Neuron (in vitro differentiated cells): ENCODE data around the gene RPS23.

Experiments used
- H2AFZ ChIP-seq: one replicate; pipeline ENCODE4 v1.6.1; 2013; ENCODE audit warnings: low read depth, mild to moderate bottlenecking, inconsistent platforms, low read length, moderate library complexity
- H3K27me3 ChIP-seq: one replicate; pipeline ENCODE4 v1.6.1; 2013; ENCODE audit warnings: low read length; ENCODE audit not compliant: insufficient read depth
- H3K36me3 ChIP-seq: one replicate; pipeline ENCODE4 v1.6.1; 2013; ENCODE audit warnings: low read length; ENCODE audit not compliant: insufficient read depth
- H3K4me1 ChIP-seq: one replicate; pipeline ENCODE4 v1.6.1; 2013; ENCODE audit warnings: low read length; ENCODE audit not compliant: insufficient read depth
- H3K4me3 ChIP-seq: 2 replicates; pipeline ENCODE4 v1.5.1; 2013; ENCODE audit warnings: mild to moderate bottlenecking, low read length, moderate library complexity
- H3K9me3 ChIP-seq: one replicate; pipeline ENCODE4 v1.6.1; 2013; ENCODE audit warnings: low read length

Gene RPS23

GRCh38 chr5:82255844-82256243, 22.3 kb downstream of the RPS23 start:
- Histone ChIP-seq H3K4me3 (no peak overlapping the region), H3K4me1 (peaks cover 2% of the 10 kb centered on the region), H3K27me3 (no peaks in the 10 kb centered on the region), H3K9me3 (peaks cover 1% of the 10 kb centered on the region), H2AFZ (no peak overlapping the region), H3K36me3 (no peaks in the 10 kb centered on the region)

DNA sequence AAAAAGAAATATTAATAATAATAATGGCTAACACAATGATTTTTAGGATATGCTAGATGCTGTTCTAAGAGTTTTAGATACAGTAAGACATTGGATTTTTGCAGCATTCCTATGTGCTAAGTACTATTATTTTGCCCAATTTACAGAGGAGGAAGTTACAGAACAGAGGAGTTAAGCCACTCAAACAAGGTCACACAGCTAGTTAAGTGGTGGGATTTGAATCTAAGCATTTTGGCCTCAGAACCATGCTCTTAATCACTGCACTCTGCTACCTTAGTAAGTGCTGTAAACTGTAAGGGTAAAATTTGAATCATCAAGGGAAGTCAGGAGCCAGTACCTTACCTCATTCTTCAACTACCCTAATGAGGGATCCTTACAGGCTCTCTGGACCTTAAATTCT, 25.4 kb downstream of the RPS23 start:
- H2AFZ ChIP-seq, result no peak overlapping the region
- no peaks in the 10 kb centered on the region for H3K27me3 ChIP-seq
- H3K36me3 ChIP-seq, result no peaks in the 10 kb centered on the region
- no peak overlapping the region for H3K4me3 ChIP-seq
- H3K9me3 ChIP-seq, result peaks cover 1% of the 10 kb centered on the region
- H3K4me1 ChIP-seq, result no peaks in the 10 kb centered on the region

GRCh38 chr5:82246960-82247574, 31.1 kb downstream of the RPS23 start:
- H3K4me3 ChIP-seq, result no peak overlapping the region
- H2AFZ ChIP-seq, result no peak overlapping the region
- no peaks in the 10 kb centered on the region for H3K27me3 ChIP-seq
- H3K36me3 ChIP-seq, result no peaks in the 10 kb centered on the region
- H3K4me1 ChIP-seq, result no peaks in the 10 kb centered on the region
- no peaks in the 10 kb centered on the region for H3K9me3 ChIP-seq

DNA sequence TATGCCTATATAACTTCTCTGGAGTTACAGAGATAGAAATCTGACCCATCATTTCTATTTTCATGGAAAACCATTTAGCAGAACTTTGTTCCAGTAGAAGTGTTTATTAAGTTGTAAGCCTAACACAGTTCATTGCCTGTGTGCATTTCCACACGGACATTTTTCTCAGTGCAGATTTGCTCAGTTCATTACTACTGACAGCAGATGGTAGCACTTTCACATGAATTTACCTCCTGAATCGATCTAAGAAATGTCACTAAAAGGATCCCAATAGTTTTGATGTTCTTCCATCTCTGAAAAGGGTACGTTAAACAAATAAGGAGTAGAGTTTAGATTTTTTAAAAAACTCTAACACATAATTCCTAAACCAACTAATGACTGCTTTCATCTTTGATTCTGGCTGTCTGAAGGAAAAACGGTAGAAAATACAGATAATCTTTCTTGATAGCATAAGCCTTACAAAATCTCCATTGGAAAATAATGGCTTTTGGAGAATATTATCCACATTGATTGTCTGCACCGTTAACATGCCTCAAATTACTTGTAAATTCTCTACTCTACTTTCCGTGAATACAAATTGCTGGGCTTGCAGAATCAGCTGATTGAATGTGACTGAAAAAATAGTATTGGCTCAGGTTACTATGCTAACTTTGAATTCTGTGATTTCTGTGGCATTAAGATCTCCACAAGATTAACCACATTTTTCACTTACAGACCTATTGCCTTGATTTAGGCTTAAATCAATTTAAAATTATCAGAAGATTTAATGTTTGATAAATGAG, 33.1 kb downstream of the RPS23 start:
- Histone ChIP-seq H3K36me3 (no peaks in the 10 kb centered on the region), H2AFZ (no peak overlapping the region), H3K4me3 (no peak overlapping the region), H3K27me3 (no peaks in the 10 kb centered on the region), H3K4me1 (no peaks in the 10 kb centered on the region), H3K9me3 (no peaks in the 10 kb centered on the region)

- Histone ChIP-seq H3K4me3 (no peak overlapping the region), H3K36me3 (no peaks in the 10 kb centered on the region), H3K4me1 (no peaks in the 10 kb centered on the region), H2AFZ (no peak overlapping the region), H3K27me3 (no peaks in the 10 kb centered on the region), H3K9me3 (no peaks in the 10 kb centered on the region)
Observed at GRCh38 chr5:82244151-82244550, 34.0 kb downstream of the RPS23 start.

- no peaks in the 10 kb centered on the region for H3K27me3 ChIP-seq
- no peaks in the 10 kb centered on the region for H3K9me3 ChIP-seq
- H3K4me3 ChIP-seq, result no peak overlapping the region
- no peak overlapping the region for H2AFZ ChIP-seq
- no peaks in the 10 kb centered on the region for H3K36me3 ChIP-seq
- no peaks in the 10 kb centered on the region for H3K4me1 ChIP-seq
Observed at GRCh38 chr5:82234885-82235284, 43.3 kb downstream of the RPS23 start.

GRCh38 chr5:82225525-82226172, 52.5 kb downstream of the RPS23 start:
- H3K4me3 ChIP-seq, result no peak overlapping the region
- H3K4me1 ChIP-seq, result no peaks in the 10 kb centered on the region
- no peaks in the 10 kb centered on the region for H3K36me3 ChIP-seq
- H3K9me3 ChIP-seq, result no peaks in the 10 kb centered on the region
- no peaks in the 10 kb centered on the region for H3K27me3 ChIP-seq
- H2AFZ ChIP-seq, result peak overlapping the region; percentile 22
